ENCODE measurements around the gene ATP7A. TPM values are rescaled to one million over a fixed set of nuclear protein-coding genes. Genes with fewer than 3 reads are reported as not detected.

The ATP7A gene
- total RNA-seq = 22.5 and 31.3 TPM in 2 replicates

GRCh38 chrX:77910108-77910840 lies at the start of gene ATP7A:
ATP7A (plus strand) TSS chrX:77910693; CDS start chrX:77971642, 60,949 bp downstream.

DNA sequence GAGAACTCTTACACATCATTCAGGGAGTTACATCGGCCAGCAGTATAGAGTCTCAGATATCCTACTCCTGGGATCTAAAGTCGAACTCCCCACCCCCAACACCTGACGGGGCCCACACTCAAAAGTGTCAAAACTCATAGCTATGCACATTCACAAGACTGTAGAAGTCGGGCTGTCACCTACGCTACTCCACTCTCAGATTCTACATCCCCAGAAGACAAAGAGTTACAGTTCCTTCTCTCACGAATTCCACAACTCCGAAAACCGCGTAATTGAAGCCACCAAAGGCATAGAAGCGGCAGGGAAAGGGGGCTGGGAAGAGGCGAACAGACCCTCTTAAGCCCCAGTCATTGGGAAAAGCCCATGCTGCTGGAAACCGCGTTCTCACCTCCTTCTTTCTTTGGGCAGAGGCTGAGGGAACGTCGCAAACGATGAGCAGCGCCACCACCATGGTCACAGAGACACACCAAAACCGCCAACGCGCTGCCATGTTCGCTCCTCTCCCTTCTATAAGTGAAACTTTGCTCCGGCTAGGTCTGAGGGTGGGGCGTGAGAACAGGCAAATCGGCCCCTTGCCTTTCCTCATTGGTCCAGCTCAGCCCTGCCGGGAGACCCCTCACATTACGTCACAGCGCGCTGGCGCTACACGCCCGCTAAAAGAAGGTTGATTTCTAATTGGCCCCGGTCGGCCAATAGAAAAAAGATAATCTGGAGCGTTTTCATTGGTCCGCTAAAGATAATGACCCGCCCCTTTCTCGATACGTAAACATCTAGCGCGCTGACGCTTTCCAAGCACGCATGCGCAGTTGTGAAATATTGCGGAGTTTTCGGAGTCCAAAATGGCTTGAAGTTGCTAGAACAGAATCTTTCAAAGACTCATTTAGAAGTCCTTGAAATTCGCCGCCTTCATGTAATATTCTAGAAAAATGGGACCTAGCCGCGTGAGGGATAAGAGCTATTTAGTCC lies 15.3 kb upstream of the ATP7A start, which contains the start of gene MAGT1:
TSS of gene MAGT1 (minus strand) at position 515 of the 966 bp plus-strand sequence. CDS start at position 490, 25 bp downstream.

DNA sequence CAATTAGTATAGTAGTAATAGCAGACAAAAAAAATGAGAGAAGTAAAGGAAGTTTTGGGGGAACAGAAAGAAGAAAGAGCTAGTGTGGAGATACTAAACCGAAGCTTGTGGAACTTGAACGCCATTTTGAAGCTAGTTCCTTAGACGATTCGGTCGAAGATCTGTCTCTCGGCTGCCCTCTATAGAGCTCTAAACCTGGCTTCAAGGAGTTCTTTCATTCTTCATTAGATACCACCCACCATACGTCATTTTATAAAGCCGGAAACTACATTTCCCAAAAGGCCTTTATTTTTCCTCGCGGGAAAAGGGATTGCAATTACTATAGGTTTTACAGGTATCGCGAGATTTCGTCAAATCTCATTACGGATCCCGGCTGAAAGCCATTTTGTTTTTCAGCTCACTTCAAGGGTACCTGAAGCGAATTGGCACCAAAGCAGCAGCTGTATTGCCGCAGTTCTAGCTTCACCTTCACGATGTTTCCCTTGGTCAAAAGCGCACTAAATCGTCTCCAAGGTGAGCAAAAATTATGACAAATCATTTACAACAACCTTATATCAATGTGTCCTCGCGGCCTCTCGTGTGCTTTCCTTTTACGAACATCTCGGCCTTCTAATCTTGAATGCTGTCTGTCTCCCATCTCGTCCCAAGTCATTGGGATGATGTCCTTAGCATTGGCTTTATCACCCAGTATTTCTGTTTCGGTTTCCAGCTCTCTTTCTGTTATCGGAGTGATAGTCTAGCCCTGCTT lies 11.2 kb upstream of the ATP7A start, which contains the start of gene COX7B:
TSS of gene COX7B (plus strand) at position 388 of the 748 bp plus-strand sequence. CDS start at position 474, 86 bp downstream.

GRCh38 chrX:77969538-77969937 lies 59.0 kb downstream of the ATP7A start, which contains the start of gene PGAM4:
PGAM4 (minus strand) TSS chrX:77969638; CDS start chrX:77969638, 0 bp downstream.

Other genes with a start within 250 kb of the ATP7A start
- 84.0 and 95.4 TPM in 2 replicates for gene ATRX, start 124.5 kb upstream of the ATP7A start, total RNA-seq
- 135 and 230 TPM in 2 replicates for gene MAGT1, start 15.3 kb upstream of the ATP7A start, total RNA-seq
- 162 and 495 TPM in 2 replicates for gene COX7B, start 11.2 kb upstream of the ATP7A start, total RNA-seq
- gene PGAM4, start 58.9 kb downstream of the ATP7A start, total RNA-seq = not detected in 2 replicates
- 254 and 558 TPM in 2 replicates for gene PGK1, start 193.6 kb downstream of the ATP7A start, total RNA-seq
- gene TAF9B, start 229.0 kb downstream of the ATP7A start, total RNA-seq = 25.1 and 43.1 TPM in 2 replicates

Data from smooth muscle cell of trachea (primary cell).